Endodermal cell (in vitro differentiated cells): Measurements from ENCODE around the gene USP50. TPM values are rescaled to one million over a fixed set of nuclear protein-coding genes. Genes with fewer than 3 reads are reported as not detected.

ENCODE experiments used
- DNase-seq: peaks from one replicate; pipeline ENCODE4 v3.0.0-alpha.2; 2017
- H3K27ac ChIP-seq: 2 replicates; pipeline ENCODE4 v1.5.1; 2013; ENCODE audit warnings: mild to moderate bottlenecking, low read depth, low read length, moderate library complexity
- H3K27me3 ChIP-seq: 2 replicates; pipeline ENCODE4 v1.6.1; 2013; ENCODE audit warnings: mild to moderate bottlenecking, low read length, moderate library complexity; ENCODE audit not compliant: insufficient read depth, control insufficient read depth, poor library complexity, severe bottlenecking
- H3K36me3 ChIP-seq: 2 replicates; pipeline ENCODE4 v1.7.0; 2013; ENCODE audit warnings: mild to moderate bottlenecking, low read length, moderate library complexity; ENCODE audit not compliant: control insufficient read depth, insufficient read depth
- H3K4me1 ChIP-seq: one replicate; pipeline ENCODE4 v1.7.0; 2013; ENCODE audit warnings: low read length; ENCODE audit not compliant: control insufficient read depth, insufficient read depth
- H3K4me3 ChIP-seq: 2 replicates; pipeline ENCODE4 v1.5.1; 2013; ENCODE audit warnings: mild to moderate bottlenecking, low read length, moderate library complexity
- H3K9ac ChIP-seq: 2 replicates; pipeline ENCODE4 v1.6.1; 2013; ENCODE audit warnings: mild to moderate bottlenecking, low read length, moderate library complexity; ENCODE audit not compliant: poor library complexity, severe bottlenecking; ENCODE audit errors: extremely low read depth
- H3K9me3 ChIP-seq: 2 replicates; pipeline ENCODE4 v1.6.1; 2013; ENCODE audit warnings: mild to moderate bottlenecking, low read length, moderate library complexity; ENCODE audit not compliant: control insufficient read depth
- H3K27ac Mint-ChIP-seq: 2 replicates; pipeline ENCODE4 v1.8.0; 2020; ENCODE audit warnings: mixed read lengths
- H3K27me3 Mint-ChIP-seq: 2 replicates; pipeline ENCODE4 v1.8.0; 2021; ENCODE audit warnings: mild to moderate bottlenecking, mixed read lengths; ENCODE audit not compliant: insufficient read depth
- H3K36me3 Mint-ChIP-seq: 2 replicates; pipeline ENCODE4 v1.8.0; 2020; ENCODE audit warnings: low read depth, mixed read lengths
- H3K4me1 Mint-ChIP-seq: 2 replicates; pipeline ENCODE4 v1.8.0; 2020; ENCODE audit warnings: mixed read lengths
- H3K4me3 Mint-ChIP-seq: 2 replicates; pipeline ENCODE4 v1.8.0; 2020; ENCODE audit warnings: mild to moderate bottlenecking, moderate library complexity, mixed read lengths
- H3K9me3 Mint-ChIP-seq: 2 replicates; pipeline ENCODE4 v1.8.0; 2020; ENCODE audit warnings: mild to moderate bottlenecking, mixed read lengths
- WGBS, 2 experiments: methylation state at CpG; one replicate each; pipeline versions ENCODE4 v1.1.5 to v1.1.7; 2013; ENCODE audit warnings: missing lambda C conversion rate in 2 of 2, mixed read lengths in 1 of 2; ENCODE audit not compliant: insufficient coverage in 1 of 2, insufficient read length in 1 of 2; 5-methylcytosine and 5-hydroxymethylcytosine counted together
- total RNA-seq, 2 donors: library from RNA; stranded (reverse); fragmentation: NEBNext Ultra II Directional in 1 of 2; extraction: Animal tissue kit (Norgen Biotek cat#: 25700) in 1 of 2; gene quantifications; 2 replicates in 1 of 2; 3 replicates in 1 of 2; pipeline ENCODE4 v1.2.1, GENCODE V29; 2021
- TF ChIP-seq, protein P1 (sequence below): fragments of 200-600 bp; sonication (generic); conservative IDR thresholded peaks from 2 replicates; pipeline ENCODE4 v1.5.0; 2021; ENCODE audit warnings: antibody characterized with exemption, mild to moderate bottlenecking

The USP50 gene
- total RNA-seq, 2 donors from 2014 or later: 2.1 to 4.6 TPM

DNA sequence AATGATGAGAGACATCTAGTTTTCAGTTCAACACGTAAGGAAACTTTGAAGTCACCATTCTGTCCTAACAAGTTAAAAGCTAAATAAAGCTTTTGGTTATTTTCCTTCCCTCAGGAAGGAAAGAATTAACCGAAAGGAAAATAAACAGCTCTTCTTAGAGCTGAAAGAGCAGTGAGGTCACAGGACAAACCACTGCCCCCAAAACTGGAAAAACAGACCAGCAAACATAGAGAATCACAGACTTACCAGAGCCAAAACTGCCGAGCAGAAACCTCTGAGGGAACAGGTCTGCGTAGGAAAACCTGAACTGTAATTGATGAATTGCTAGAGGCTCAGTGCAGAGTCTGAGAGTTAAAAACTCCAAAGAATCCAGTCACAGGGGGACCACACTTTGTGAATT is 14.7 kb downstream of the USP50 start:
- H3K4me1 ChIP-seq: no peaks in the 10 kb centered on the region
- peaks cover 15% of the 10 kb centered on the region for H3K9me3 Mint-ChIP-seq
- H3K4me3 Mint-ChIP-seq: peak overlapping the region; percentile 42
- TF ChIP-seq, protein P1, sequence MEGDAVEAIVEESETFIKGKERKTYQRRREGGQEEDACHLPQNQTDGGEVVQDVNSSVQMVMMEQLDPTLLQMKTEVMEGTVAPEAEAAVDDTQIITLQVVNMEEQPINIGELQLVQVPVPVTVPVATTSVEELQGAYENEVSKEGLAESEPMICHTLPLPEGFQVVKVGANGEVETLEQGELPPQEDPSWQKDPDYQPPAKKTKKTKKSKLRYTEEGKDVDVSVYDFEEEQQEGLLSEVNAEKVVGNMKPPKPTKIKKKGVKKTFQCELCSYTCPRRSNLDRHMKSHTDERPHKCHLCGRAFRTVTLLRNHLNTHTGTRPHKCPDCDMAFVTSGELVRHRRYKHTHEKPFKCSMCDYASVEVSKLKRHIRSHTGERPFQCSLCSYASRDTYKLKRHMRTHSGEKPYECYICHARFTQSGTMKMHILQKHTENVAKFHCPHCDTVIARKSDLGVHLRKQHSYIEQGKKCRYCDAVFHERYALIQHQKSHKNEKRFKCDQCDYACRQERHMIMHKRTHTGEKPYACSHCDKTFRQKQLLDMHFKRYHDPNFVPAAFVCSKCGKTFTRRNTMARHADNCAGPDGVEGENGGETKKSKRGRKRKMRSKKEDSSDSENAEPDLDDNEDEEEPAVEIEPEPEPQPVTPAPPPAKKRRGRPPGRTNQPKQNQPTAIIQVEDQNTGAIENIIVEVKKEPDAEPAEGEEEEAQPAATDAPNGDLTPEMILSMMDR: no peak
- H3K4me1 Mint-ChIP-seq: peaks cover 10% of the 10 kb centered on the region
- no peaks in the 10 kb centered on the region for H3K27me3 ChIP-seq
- H3K36me3 Mint-ChIP-seq: no peaks in the 10 kb centered on the region
- 90 to 93% methylated on average over 2 to 4 of the region's 4 CpGs for WGBS, 2 experiments
- H3K27ac Mint-ChIP-seq: peak overlapping the region; percentile 80
- peak overlapping the region; percentile 22 for H3K4me3 ChIP-seq
- H3K9me3 ChIP-seq: no peaks in the 10 kb centered on the region
- no peak for DNase-seq
- no peaks in the 10 kb centered on the region for H3K36me3 ChIP-seq
- H3K27ac ChIP-seq: no peak overlapping the region
- no peak overlapping the region for H3K9ac ChIP-seq
- no peaks in the 10 kb centered on the region for H3K27me3 Mint-ChIP-seq

DNA sequence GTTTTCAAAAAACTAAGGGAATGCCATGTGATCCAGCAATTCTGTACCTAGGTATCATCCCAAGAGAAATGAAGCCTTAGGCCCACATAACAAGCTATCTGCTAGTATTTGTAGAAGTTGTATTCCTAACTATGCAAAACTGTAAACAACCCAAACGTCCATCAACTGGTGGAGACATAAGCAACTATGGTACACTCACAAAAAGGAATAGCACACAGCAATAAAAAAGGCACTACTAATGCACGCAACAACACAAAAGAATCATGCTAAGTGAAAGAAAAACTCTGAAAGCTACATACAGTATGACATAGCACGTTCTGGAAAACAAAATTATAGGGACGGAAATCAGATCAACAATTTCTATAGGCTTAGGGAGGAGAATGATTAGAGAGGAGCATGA is 15.3 kb downstream of the USP50 start:
- Mint-ChIP-seq H3K27me3 (no peaks in the 10 kb centered on the region), H3K4me3 (peak overlapping the region; percentile 42), H3K27ac (no peak overlapping the region), H3K4me1 (peaks cover 10% of the 10 kb centered on the region), H3K36me3 (no peaks in the 10 kb centered on the region), H3K9me3 (peaks cover 15% of the 10 kb centered on the region)
- TF ChIP-seq, protein P1: no peak
- no peak overlapping the region for H3K27ac ChIP-seq
- H3K9ac ChIP-seq: no peak overlapping the region
- 94% methylated on average over 4 of the region's 4 CpGs; no CpG with 5 or more reads in 1 of the 2 experiments for WGBS, 2 experiments
- no peaks in the 10 kb centered on the region for H3K27me3 ChIP-seq
- H3K9me3 ChIP-seq: no peaks in the 10 kb centered on the region
- no peaks in the 10 kb centered on the region for H3K36me3 ChIP-seq
- peak overlapping the region; percentile 22 for H3K4me3 ChIP-seq
- no peak for DNase-seq
- H3K4me1 ChIP-seq: no peaks in the 10 kb centered on the region

DNA sequence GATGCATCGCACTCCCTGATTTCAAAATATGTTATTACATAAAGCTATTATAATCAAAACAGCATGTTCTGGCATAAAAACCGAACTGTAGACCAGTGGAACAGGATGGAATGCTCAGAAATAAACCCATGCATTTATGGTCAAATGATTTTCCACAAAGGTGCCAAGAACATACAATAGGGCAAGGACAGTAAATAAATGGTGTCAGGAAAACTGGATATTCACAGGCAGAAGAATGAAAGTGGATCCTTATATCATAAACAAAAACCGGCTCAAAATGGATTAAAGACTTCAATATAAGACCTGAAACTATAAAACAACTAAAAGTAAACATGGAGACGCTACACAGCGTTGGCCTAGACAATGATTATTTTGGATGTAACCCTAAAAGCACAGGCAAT is 22.6 kb downstream of the USP50 start:
- Mint-ChIP-seq H3K4me3 (no peak overlapping the region), H3K4me1 (peaks cover 6% of the 10 kb centered on the region), H3K27ac (no peak overlapping the region), H3K27me3 (no peaks in the 10 kb centered on the region), H3K36me3 (peaks cover 3% of the 10 kb centered on the region), H3K9me3 (peaks cover 2% of the 10 kb centered on the region)
- Histone ChIP-seq H3K4me3 (no peak overlapping the region), H3K9me3 (no peaks in the 10 kb centered on the region), H3K27me3 (no peaks in the 10 kb centered on the region), H3K36me3 (no peaks in the 10 kb centered on the region), H3K4me1 (no peaks in the 10 kb centered on the region), H3K9ac (no peak overlapping the region), H3K27ac (no peak overlapping the region)
- TF ChIP-seq, protein P1: no peak
- no peak for DNase-seq
- WGBS, 2 experiments: 96 to 98% methylated on average over 4 to 5 of the region's 5 CpGs
